Tracheal epithelial cell (primary cell): Measurements from ENCODE around the gene DNAH2. TPM values are rescaled to one million over a fixed set of nuclear protein-coding genes. Genes with fewer than 3 reads are reported as not detected.

ENCODE experiments used
- total RNA-seq: library from RNA; depleted of rRNA; stranded (reverse); fragments of >200 nt; gene quantifications from 2 replicates; pipeline ENCODE4 v1.2.1, GENCODE V29; 2014

The DNAH2 gene
- 0.21 TPM in 1 of 2 replicates, not detected in the other for total RNA-seq

DNA sequence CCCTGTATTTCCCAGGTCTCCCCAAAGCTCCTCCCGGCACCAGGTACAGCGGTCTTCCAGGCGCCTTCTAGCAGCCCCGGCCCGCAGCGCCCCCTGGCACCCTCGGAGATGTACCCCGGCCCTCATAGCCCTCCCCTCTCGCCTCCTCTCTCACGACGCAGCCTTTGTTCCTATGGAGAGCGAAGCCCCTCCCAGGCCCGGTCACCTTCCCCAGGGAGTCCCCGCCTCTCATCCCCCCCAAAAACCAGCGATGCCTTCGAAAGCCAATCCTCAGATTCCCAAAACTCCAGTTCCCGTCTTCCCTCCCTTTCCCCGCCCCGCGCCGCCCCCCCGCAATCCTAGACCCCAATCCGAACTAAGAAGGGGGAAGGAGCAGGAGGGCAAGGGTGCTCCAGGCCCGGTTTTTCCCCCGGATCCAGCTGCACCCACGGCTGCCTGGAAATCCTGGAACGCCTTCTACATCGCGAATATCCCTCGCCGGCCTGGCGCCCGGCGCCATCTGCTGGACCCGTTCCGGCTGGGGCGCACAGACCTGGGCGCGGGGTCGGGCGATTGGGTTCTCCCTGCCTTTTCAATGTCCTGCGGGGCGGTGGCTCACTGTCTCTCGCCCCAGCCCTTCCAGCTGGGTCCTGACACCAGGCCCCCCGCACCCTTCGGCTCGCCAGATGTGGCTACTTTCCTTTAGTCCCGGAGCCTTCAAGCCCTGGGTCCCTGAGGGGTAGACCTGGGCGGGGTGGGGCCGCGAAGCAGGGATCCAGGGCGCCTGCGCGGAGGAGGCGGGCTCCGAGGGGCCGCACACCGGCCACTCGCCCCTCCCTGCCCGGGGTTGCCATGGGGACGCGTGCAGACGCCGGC, at the start of gene DNAH2:
DNAH2 (plus strand) TSS at position 844 of the 855 bp plus-strand sequence. CDS start 1,991 bp downstream, outside the sequence.

DNA sequence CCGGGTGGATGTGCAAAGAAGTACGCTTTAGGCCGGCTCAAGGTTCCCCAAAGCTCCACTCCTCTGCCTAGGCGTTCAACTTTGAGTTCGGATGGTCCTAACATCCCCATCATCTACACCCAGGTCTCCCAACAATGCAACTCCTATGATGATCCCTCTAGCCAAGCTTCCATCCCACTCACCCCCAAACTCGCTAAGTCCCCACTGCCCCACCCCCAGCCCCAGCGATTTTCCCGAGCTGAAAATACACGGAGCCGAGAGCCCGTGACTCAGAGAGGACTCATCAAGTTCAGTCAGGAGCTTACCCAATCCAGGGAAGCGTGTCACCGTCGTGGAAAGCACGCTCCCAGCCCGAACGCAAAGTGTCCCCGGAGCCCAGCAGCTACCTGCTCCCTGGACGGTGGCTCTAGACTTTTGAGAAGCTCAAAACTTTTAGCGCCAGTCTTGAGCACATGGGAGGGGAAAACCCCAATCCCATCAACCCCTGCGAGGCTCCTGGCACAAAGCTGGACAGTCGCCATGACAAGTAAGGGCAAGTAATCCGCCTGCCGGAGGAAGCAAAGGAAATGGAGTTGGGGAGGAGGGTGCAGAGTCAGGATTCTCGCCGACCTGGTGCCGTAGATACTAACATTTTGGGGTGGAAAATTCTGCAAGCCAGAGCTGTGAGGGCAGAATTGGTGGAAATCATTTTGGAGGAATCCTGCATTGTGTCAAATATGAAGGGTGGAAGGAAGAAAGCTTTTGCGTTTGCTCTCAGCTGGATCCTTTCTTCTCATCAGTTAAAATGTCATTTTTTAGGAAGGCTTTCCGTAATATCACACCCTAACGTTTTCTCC, 30.3 kb upstream of the DNAH2 start, which contains the start of gene TP53:
TP53 (minus strand) TSS at position 419 of the 836 bp plus-strand sequence. CDS start 10,896 bp downstream, outside the sequence.

GRCh38 chr17:7687908-7688807, 29.4 kb upstream of the DNAH2 start, which contains the start of gene WRAP53:
Gene WRAP53, plus strand, starts transcription at chr17:7688477. Its CDS starts 172 bp downstream, at chr17:7688649.

GRCh38 chr17:7704601-7705268, 12.8 kb upstream of the DNAH2 start, which contains the start of gene EFNB3:
Gene EFNB3, plus strand, starts transcription at chr17:7705202. Its CDS starts 397 bp downstream, at chr17:7705599.

DNA sequence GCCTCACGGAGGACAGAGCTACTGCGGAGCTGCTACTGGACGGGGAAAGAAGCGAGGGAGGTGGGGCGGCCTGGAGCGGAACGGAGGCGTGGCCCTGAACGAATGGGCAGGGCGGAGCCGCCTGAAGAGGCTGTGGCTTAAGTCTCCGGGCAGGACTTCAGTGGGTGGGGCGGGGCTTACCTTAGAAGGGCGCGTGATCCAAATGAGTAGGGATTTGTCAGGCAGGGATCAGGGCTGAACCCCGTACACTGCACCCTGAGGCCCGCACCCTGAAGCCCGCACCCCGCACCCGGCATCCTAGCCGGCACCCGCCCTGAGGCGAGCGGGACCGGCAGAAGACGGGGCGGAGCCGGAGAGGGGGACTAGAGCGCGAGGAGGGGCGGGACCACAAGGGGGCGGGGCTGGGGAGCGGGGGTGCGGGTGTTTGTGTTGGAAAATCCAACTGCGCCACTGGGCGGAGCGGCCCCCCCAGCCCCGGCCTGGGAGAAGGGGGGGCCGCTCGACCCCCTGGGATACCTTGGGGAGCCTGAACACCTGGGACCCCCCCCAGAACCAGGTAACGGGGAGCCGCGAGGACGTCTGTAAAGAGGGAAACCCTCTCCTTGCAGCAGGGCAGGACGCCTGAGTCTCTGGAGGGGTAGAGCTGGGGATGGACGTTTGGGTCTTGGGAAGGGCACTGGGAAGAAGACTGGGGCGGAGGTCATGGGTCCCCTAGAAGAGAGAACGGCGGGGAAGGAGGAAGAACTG, 116.4 kb downstream of the DNAH2 start, which contains the start of gene KDM6B:
KDM6B (plus strand) TSS at position 423 of the 747 bp plus-strand sequence. CDS start 11,338 bp downstream, outside the sequence.

DNA sequence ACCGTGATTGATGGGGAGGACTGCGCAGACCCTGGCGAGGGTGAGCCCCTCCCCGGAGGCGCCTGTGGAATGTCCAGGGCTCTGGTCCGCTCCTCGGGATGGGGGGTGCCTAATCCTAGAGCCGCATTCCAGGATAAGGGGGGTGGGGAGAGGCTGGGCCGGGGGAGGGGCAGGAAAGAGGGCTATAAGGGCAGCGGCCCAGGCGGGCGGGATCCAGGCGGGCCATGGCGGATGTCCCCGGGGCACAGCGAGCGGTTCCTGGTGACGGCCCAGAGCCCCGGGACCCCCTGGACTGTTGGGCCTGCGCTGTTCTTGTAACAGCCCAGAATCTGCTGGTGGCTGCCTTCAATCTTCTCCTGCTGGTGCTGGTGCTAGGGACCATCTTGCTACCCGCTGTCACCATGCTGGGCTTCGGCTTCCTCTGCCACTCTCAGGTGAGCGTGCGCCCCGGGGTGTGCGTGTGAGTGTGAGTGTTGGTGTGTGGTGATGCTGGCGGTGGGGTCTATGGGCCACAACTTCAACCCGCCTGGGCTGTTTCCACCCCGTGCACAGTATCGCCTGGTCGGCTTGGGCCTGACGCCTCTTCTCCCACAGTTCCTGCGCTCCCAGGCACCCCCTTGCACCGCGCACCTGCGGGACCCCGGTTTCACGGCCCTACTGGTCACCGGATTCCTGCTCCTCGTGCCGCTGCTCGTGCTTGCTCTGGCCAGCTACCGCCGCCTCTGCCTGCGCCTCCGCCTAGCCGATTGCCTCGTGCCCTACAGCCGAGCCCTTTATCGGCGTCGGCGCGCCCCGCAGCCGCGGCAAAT, 137.5 kb downstream of the DNAH2 start, which contains the start of gene TMEM88:
TMEM88 (plus strand) TSS at position 216 of the 809 bp plus-strand sequence; CDS start at position 225, 9 bp downstream.

DNA sequence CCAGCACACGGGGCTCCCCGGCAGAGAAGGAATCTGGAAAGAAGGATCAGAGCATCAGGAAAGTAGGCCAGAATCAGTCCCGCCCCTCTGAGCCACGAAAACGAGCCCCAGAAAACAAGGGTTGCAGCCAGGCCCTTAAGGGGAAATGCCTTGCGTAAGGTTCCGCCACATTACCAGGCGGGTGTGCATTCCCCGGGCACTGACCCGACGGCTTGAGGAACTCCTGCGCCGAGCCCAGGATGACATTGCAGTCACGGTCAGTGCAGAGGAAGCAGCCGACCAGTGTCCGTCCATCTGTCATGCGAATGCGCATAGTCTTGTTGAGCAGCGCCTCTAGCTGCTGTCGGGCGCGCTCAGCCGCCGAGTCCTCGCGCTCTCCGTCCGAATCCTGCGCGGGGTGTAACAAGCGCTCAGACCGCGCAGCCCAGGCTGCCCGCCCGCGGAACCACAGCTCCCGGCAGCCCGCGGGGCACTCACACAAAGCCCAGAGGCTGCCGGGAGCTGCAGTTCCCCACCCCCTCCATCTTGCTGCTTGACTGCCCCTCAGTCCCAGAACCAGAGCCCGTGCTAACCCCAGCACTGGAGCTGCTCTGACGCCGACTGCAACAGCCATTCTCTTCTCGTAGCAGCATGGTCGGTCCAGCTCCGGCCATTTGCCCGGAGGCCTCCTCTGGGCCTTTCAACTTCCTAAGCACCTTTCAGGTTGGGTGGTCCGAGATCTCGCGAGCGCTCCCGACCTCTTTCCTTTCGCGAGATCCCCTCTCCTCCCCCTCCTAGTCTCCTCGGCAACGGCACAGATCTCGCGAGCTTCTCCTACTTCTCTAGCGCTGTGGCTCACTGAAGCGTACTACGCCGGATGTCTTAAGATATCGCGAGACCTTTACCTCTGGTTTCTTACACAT, 139.5 kb downstream of the DNAH2 start, which contains the start of gene NAA38:
NAA38 (minus strand) TSS at position 749 of the 902 bp plus-strand sequence; CDS start at position 653, 96 bp downstream.

DNA sequence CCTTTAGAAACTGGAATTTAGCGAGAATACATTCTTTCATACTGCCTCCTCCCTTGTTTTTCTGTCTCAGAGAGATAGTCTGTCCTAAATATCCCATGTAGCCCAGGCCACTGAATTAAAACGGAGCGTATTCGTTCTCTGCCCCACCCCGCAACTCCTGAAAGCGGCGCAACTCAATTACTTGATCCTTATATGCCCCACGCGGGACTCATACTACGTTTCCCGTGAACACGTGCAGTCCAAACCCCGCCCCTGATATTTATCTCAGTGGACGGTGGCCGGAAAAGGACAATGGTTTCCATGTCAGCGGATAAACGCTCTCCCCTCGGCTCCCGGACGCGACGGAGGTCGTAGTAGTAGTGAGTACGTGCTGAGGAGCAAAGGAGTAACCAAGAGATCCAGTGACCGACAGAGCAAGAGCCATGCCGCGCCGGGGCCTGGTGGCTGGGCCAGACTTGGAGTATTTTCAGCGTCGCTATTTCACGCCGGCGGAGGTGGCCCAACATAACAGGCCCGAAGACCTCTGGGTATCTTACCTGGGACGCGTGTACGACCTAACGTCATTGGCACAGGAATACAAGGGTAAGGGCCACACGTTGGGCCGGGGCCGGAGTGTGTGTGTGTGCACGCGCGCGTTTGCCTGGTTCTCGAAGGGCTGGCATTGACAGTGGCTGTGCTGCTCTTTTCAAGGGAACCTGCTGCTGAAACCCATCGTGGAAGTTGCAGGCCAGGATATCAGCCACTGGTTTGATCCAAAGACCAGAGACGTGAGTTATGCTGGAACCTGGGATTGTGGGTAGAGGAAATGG, 140.4 kb downstream of the DNAH2 start, which contains the start of gene CYB5D1:
CYB5D1 (plus strand) TSS at position 291 of the 809 bp plus-strand sequence; CDS start at position 423, 132 bp downstream.

Other genes with a start within 250 kb of the DNAH2 start
- gene ZBTB4, start 238.1 kb upstream of the DNAH2 start, total RNA-seq, result 16.4 and 22.4 TPM in 2 replicates
- gene SLC35G6, start 236.3 kb upstream of the DNAH2 start, total RNA-seq, result not detected in 2 replicates
- gene POLR2A, start 233.4 kb upstream of the DNAH2 start, total RNA-seq, result 40.7 and 46.7 TPM in 2 replicates
- 2.2 and 4.0 TPM in 2 replicates for gene TNFSF12, start 168.7 kb upstream of the DNAH2 start, total RNA-seq
- gene TNFSF13, start 159.0 kb upstream of the DNAH2 start, total RNA-seq, result 5.3 and 8.2 TPM in 2 replicates
- gene SENP3, start 155.8 kb upstream of the DNAH2 start, total RNA-seq, result 102 and 137 TPM in 2 replicates
- gene CD68, start 138.1 kb upstream of the DNAH2 start, total RNA-seq, result 12.8 and 21.3 TPM in 2 replicates
- 92.1 and 93.3 TPM in 2 replicates for gene MPDU1, start 133.9 kb upstream of the DNAH2 start, total RNA-seq
- gene SOX15, start 127.7 kb upstream of the DNAH2 start, total RNA-seq, result 30.6 and 59.9 TPM in 2 replicates
- 42.8 and 59.8 TPM in 2 replicates for gene FXR2, start 102.8 kb upstream of the DNAH2 start, total RNA-seq
- 24.9 and 27.0 TPM in 2 replicates for gene SAT2, start 89.9 kb upstream of the DNAH2 start, total RNA-seq
- gene SHBG, start 87.6 kb upstream of the DNAH2 start, total RNA-seq, result 0.43 and 0.48 TPM in 2 replicates
- not detected in 2 replicates for gene ATP1B2, start 66.8 kb upstream of the DNAH2 start, total RNA-seq
- 15.8 and 23.1 TPM in 2 replicates for gene TP53, start 30.3 kb upstream of the DNAH2 start, total RNA-seq
- 4.6 and 4.7 TPM in 2 replicates for gene WRAP53, start 29.3 kb upstream of the DNAH2 start, total RNA-seq
- gene EFNB3, start 12.5 kb upstream of the DNAH2 start, total RNA-seq, result 0.48 TPM in 1 of 2 replicates, not detected in the other
- gene KDM6B, start 116.5 kb downstream of the DNAH2 start, total RNA-seq, result 3.4 and 6.3 TPM in 2 replicates
- gene TMEM88, start 137.3 kb downstream of the DNAH2 start, total RNA-seq, result 0.43 and 0.96 TPM in 2 replicates
- gene NAA38, start 139.8 kb downstream of the DNAH2 start, total RNA-seq, result 45.1 and 49.0 TPM in 2 replicates
- gene CYB5D1, start 140.3 kb downstream of the DNAH2 start, total RNA-seq, result 8.5 and 9.6 TPM in 2 replicates
- 32.2 and 63.9 TPM in 2 replicates for gene CHD3, start 171.0 kb downstream of the DNAH2 start, total RNA-seq
- gene RNF227, start 198.5 kb downstream of the DNAH2 start, total RNA-seq, result 20.5 and 22.8 TPM in 2 replicates
- under 0.01 TPM in 1 of 2 replicates, not detected in the other for gene KCNAB3, start 212.1 kb downstream of the DNAH2 start, total RNA-seq
- 23.2 and 33.0 TPM in 2 replicates for gene TRAPPC1, start 214.2 kb downstream of the DNAH2 start, total RNA-seq
- gene CNTROB, start 214.5 kb downstream of the DNAH2 start, total RNA-seq, result 7.0 and 14.5 TPM in 2 replicates